Adipose tissue (tissue), 3 donors: Measurements from ENCODE around the gene ATP2C1. TPM values are rescaled to one million over a fixed set of nuclear protein-coding genes. Genes with fewer than 3 reads are reported as not detected.
"Not testable (repeated sequence)": the region's sequence is repeated elsewhere in the genome, so short reads cannot be mapped to it uniquely, and the experiment has no call there.

ENCODE experiments used
- H3K27ac ChIP-seq: one replicate; pipeline ENCODE4 v1.5.1; 2013; ENCODE audit warnings: low read depth, low read length
- WGBS, 3 donors: extraction: QIAGEN DNeasy Blood & Tissue Kit; methylation state at CpG; one replicate each; pipeline ENCODE4 v1.1.7; 2013; 5-methylcytosine and 5-hydroxymethylcytosine counted together
- polyA plus RNA-seq, 3 donors: library from polyadenylated mRNA; stranded (reverse); fragments of 200-250 nt; gene quantifications; one replicate each; pipeline ENCODE4 v1.2.3, GENCODE V29; 2013
- donor health status: healthy with polysubstance abuse.
- donor health status: Bipolar disorder and iron deficiency.
- donor health status: healthy.

Gene ATP2C1, protein sequence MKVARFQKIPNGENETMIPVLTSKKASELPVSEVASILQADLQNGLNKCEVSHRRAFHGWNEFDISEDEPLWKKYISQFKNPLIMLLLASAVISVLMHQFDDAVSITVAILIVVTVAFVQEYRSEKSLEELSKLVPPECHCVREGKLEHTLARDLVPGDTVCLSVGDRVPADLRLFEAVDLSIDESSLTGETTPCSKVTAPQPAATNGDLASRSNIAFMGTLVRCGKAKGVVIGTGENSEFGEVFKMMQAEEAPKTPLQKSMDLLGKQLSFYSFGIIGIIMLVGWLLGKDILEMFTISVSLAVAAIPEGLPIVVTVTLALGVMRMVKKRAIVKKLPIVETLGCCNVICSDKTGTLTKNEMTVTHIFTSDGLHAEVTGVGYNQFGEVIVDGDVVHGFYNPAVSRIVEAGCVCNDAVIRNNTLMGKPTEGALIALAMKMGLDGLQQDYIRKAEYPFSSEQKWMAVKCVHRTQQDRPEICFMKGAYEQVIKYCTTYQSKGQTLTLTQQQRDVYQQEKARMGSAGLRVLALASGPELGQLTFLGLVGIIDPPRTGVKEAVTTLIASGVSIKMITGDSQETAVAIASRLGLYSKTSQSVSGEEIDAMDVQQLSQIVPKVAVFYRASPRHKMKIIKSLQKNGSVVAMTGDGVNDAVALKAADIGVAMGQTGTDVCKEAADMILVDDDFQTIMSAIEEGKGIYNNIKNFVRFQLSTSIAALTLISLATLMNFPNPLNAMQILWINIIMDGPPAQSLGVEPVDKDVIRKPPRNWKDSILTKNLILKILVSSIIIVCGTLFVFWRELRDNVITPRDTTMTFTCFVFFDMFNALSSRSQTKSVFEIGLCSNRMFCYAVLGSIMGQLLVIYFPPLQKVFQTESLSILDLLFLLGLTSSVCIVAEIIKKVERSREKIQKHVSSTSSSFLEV
- 10 to 100 TPM; 21.5 to 38.9 (median 26.0) TPM for polyA plus RNA-seq

GRCh38 chr3:130893376-130894129, at the start of gene ATP2C1:
Gene ATP2C1, plus strand, starts transcription at chr3:130894084. Its CDS starts 686 bp downstream, at chr3:130894770.
- H3K27ac ChIP-seq: peak within 1 kb of the TSS; percentile 93
- 0 to 1% (median 1%) methylated on average over 57 to 69 of the region's 69 CpGs for WGBS, 3 donors

DNA sequence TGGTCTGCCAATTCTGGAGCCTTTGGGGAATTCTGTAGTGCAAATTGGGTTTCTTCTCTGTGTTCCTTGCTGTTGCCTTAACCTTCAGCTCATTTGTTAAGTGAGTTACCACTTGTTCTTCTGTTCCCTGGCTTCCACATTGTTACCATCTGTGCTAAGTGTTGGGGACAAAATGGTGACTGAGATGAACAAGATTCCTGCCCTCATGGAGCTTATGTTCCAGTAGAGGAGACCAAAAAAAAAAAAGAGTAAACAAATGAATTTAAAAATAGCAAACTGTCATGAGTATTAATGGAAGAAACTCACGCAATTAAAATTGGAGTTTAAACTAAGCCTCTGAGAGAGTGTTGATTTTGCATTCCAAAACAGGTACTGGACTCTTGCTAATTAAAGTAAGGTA, 49.4 kb upstream of the ATP2C1 start:
- WGBS, 3 donors: 82 to 96% (median 89%) methylated on average over 1 of the region's 1 CpG
- no peak overlapping the region for H3K27ac ChIP-seq

DNA sequence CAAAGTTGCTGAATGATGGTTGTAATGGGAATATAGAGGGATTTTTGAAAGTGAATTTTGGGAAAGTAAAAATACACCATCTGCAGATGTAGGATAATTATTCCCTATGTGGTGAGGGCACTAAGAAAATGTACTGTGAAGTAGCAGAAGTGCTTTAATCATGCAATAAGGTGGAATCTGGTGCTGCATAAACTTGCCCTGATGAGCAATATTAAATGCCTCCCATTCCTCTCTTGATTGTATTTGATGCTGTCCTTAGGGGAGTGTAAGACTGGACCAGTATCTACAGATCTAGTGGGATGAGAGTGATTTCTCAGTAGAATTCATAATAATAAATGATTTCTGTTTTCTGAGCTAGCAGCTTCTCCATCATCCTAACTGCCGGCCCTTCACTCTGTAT, 47.7 kb upstream of the ATP2C1 start:
- no peak overlapping the region for H3K27ac ChIP-seq
- WGBS, 3 donors: 73 to 81% (median 77%) methylated on average over 1 of the region's 1 CpG

- WGBS, 3 donors: 22 to 38% (median 36%) methylated on average over 1 of the region's 1 CpG
- no peak overlapping the region for H3K27ac ChIP-seq
These were observed 44.8 kb upstream of the ATP2C1 start for GRCh38 chr3:130849091-130849552.

DNA sequence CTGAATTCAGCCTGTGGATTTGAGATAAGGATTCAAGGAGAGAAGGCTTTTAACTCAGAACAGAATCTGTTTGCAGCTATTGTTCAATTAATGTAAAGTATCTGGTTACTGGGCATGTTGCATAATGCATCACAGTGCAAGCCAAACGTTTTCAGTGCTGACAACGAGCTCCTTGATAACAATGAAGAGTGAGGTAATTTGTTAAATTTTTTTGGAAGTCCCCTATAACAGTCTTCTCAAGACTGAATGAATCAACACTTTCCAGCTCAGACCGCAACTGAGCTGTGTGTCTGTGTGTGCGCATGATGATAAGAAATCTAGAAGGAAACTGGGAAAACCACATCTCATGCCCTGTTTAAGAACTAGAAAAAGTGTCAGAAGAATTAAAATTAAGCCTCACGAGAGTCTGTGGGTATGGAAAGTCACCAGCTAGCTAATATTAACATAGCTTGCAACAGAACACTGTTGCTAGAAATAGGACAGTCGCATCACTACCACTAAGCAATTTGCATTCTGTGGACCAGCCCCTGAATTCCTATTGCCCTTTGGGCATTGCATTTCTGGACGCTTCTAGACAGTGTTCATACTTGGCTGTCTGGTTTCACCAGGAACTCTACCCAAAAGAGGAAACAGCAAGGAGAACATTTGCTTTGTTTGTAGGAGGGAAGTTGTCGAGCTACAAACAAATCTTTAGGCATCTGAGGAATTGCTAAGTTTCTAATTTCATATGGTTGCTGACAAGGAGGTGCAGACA, 43.7 kb upstream of the ATP2C1 start:
- H3K27ac ChIP-seq: no peak overlapping the region
- WGBS, 3 donors: 7 to 15% (median 11%) methylated on average over 8 of the region's 8 CpGs

GRCh38 chr3:130850843-130851242, 43.0 kb upstream of the ATP2C1 start:
- 17 to 42% (median 23%) methylated on average over 7 of the region's 7 CpGs for WGBS, 3 donors
- no peak overlapping the region for H3K27ac ChIP-seq

DNA sequence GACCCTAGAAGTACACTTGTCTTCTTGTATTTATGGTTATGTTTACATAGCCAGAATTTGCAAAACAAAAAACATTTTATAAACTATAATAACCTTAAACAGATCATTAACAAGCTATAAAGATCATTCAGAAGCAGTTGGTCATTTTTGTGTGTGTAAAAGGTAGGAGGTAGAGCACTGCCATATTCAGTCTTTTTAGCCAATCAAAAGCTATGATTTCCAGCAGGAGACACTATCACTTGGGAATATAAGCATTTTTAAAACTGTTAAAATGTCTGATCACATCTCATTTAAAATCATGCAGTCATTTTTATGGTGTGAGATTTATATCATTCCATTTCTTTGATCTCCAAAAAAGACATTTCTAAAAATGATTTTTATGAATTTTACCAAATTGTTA, 42.6 kb upstream of the ATP2C1 start:
- no peak overlapping the region for H3K27ac ChIP-seq

DNA sequence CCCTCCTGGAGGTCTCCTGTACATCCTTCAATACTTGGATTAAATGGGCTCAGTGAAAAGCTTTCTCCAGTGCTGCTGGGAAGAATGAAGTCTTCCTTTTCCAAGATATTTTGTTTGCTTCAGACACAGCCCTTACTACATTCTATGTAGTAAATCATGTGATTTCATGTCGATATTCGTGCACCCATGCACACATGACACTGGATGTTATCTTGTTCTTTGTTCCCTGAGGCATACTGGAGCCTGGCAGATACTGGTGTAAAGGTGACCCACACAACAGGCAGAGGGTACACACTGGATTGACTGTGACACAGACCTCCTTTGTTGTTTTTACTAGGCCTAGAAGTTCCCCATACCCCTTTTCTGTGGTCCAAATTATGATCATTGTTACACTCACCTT, 40.3 kb upstream of the ATP2C1 start:
- H3K27ac ChIP-seq: no peak overlapping the region
- 38 to 60% (median 40%) methylated on average over 2 of the region's 2 CpGs for WGBS, 3 donors

GRCh38 chr3:130854208-130854864, 39.5 kb upstream of the ATP2C1 start:
- no peak overlapping the region for H3K27ac ChIP-seq
- 90 to 92% (median 91%) methylated on average over 5 of the region's 5 CpGs for WGBS, 3 donors

DNA sequence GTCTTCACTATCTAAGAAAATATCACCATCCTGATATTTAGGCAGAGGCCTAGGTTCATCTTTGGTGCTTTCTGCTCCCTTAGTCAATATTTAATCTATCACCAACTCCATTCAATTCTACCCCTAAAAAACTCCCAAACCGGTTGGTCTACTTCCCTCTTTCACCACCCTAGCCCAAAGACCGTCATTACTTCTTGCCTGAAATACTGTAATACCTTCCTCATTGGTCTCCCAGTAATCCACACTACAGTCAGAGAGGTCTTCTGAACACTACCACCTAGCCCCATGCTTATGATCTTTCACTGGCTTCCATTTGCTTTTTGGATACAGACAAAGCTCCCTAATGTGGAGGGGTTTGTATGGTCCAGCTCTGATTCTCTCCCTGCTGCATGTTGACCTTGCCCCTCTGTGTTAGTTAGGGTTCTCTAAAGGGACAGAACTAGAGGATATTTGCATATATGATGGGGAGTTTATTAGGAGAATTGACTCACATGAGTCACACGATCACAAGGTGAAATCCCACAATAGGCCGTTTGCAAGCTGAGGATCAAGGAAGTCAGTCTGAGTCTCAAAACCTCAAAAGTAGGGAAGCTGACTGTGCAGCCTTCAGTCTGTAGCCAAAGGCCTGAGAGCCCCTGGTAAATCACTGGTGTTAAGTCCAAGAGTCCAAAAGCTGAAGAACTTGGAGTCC, 36.4 kb upstream of the ATP2C1 start:
- H3K27ac ChIP-seq: no peak overlapping the region
- 50 to 62% (median 59%) methylated on average over 4 of the region's 4 CpGs for WGBS, 3 donors

DNA sequence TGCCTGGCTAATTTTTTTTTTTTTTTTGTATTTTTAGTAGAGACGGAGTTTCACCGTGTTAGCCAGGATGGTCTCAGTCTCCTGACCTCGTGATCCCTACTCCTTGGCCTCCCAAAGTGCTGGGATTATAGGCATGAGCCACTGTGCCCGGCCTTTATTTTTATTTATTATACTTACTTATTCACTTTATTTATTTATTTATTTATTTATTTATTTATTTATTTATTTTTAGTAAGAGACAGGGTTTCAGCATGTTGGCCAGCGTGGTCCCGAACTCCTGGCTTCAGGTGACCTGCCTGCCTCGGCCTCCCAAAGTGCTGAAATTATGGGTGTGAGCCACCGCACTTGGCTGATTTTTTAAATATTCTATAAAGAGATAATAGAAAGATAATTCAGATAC, 31.8 kb upstream of the ATP2C1 start:
- not testable (repeated sequence) for H3K27ac ChIP-seq
- 93 to 96% (median 96%) methylated on average over 8 of the region's 8 CpGs for WGBS, 3 donors

- 93 to 97% (median 94%) methylated on average over 2 of the region's 2 CpGs for WGBS, 3 donors
- H3K27ac ChIP-seq: no peak overlapping the region
These were observed 28.4 kb upstream of the ATP2C1 start for GRCh38 chr3:130865489-130865888.

- no peak overlapping the region for H3K27ac ChIP-seq
These were observed 27.6 kb upstream of the ATP2C1 start for GRCh38 chr3:130866327-130866726.

DNA sequence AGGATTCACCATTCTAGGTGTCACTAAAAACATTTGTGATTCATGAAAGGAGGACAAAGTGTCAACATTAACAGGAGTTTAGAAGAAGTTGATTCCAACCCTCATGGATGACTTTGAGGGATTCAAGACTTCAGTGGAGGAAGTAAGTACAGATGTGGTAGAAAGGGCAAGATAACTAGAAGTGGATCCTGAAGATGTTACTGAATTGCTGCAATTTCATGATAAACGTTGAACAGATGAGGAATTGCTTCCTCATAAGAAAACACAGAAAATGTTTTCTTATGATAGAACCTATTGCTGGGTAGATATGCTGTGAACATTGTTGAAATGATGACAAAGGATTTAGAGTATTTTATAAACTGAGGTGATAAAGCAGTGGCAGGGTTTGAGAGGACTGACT, 23.5 kb upstream of the ATP2C1 start:
- no peak overlapping the region for H3K27ac ChIP-seq
- 47 to 69% (median 55%) methylated on average over 1 of the region's 1 CpG for WGBS, 3 donors

- H3K27ac ChIP-seq: no peak overlapping the region
- WGBS, 3 donors: 59 to 71% (median 69%) methylated on average over 2 of the region's 2 CpGs
These were observed 17.3 kb upstream of the ATP2C1 start for GRCh38 chr3:130876594-130876993.

GRCh38 chr3:130878464-130878863, 15.4 kb upstream of the ATP2C1 start:
- no peak overlapping the region for H3K27ac ChIP-seq

DNA sequence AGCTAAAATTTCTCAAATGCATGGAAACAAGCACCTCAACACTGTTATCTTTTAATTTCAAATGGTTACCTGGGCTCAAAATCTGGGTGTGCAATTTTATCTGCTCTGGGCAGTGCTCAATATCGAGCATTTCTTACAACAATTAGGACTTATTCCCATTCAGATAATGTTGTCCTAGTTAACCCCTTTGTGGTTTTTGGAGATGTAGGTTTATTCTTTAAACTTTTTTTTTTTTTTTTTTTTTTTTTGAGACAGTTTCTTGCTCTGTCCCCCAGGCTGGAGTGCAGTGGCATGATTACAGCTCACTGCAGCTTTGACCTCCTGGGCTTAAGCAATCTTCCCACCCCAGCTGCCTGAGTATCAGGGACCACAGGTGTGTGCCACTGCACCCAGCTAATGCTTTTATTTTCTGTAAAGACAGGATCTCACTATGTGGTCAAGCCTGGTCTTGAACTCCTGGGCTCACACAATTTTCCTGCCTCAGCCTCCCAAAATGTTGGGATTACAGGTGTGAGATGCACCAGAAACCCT, 4.4 kb upstream of the ATP2C1 start:
- whole genome bisulfite sequencing, 3 donors: 34 to 61% (median 50%) methylated on average over 1 of the region's 1 CpG
- H3K27ac ChIP-seq: no peak overlapping the region
